22Rv1 (cell line): Measurements from ENCODE around the gene XRN1.

Source experiments
- CTCF ChIP-seq: fragments of 450-650 bp; IDR thresholded peaks from 2 replicates; pipeline ENCODE4 v1.5.1; 2017; ENCODE audit warnings: mild to moderate bottlenecking
- ZFX ChIP-seq: fragments of 450-650 bp; IDR thresholded peaks from 2 replicates; pipeline ENCODE4 v1.6.1; 2017; ENCODE audit warnings: antibody characterized with exemption, borderline replicate concordance

DNA sequence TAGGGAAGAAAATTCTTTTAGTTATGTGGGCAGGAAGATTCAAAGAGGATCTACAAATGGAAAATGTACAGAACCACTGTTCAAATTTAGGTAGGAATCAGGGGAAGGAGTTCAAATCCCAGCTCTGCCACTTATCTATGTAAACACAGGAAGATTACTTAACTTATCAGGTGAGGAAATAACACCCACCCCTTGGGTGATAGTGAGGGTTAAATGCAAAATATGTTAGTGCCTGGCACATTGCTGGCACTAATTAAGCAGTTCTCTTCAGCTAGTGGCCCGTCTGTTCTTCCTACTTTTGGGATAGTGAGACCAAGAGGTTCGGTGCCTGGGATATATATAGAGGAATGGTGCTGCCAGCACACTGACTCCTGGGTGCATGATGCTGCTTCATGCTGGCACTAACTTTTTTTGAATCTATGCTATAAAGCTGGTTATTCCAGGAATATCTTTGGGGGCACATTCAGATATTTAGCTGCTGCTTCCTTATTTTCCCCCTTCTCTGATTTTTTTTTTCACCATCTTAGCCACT is 83.8 kb downstream of the XRN1 start:
- TF ChIP-seq CTCF: no peak
- TF ChIP-seq ZFX: no peak
